Activated CD4-positive, alpha-beta T cell treated with anti-CD3 and anti-CD28 coated beads, Interleukin-2, amount 50 U/mL, for 4 hours (primary cell): ENCODE results near the gene SEMA4C.
A peak's percentile ranks its signal among the peaks of the same experiment; 100 is the strongest.

Source experiments
- DNase-seq, 2 experiments: peaks; one replicate each; pipeline ENCODE4 v3.0.0-alpha.2; 2020

SEMA4C gene

GRCh38 chr2:96880891-96881273, 11.0 kb upstream of the SEMA4C start:
- no peak for DNase-seq

GRCh38 chr2:96879545-96880040, 9.7 kb upstream of the SEMA4C start:
- no peak for DNase-seq

GRCh38 chr2:96878796-96879544, 9.1 kb upstream of the SEMA4C start:
- no peak for DNase-seq

- no peak for DNase-seq
Measured at GRCh38 chr2:96878171-96878570, 8.3 kb upstream of the SEMA4C start.

- no peak for DNase-seq
Measured at GRCh38 chr2:96877631-96878092, 7.8 kb upstream of the SEMA4C start.

GRCh38 chr2:96877042-96877451, 7.2 kb upstream of the SEMA4C start:
- DNase-seq, result no peak

- no peak for DNase-seq
Measured at GRCh38 chr2:96876269-96877041, 6.6 kb upstream of the SEMA4C start.

- DNase-seq, result no peak
Measured at GRCh38 chr2:96875498-96876268, 5.8 kb upstream of the SEMA4C start.

- no peak for DNase-seq
Measured at GRCh38 chr2:96874198-96874831, 4.4 kb upstream of the SEMA4C start.

GRCh38 chr2:96873651-96874096, 3.8 kb upstream of the SEMA4C start:
- DNase-seq, result no peak

- DNase-seq, result no peak
Measured at GRCh38 chr2:96872591-96873349, 2.9 kb upstream of the SEMA4C start.

- peak; percentile 52 to 54 for DNase-seq
Measured at GRCh38 chr2:96870626-96871255, 861 bp upstream of the SEMA4C start.

GRCh38 chr2:96869281-96869821, 529 bp downstream of the SEMA4C start:
- no peak for DNase-seq

GRCh38 chr2:96868555-96869280, 1.2 kb downstream of the SEMA4C start:
- DNase-seq, result peak; percentile 26 to 35

- no peak for DNase-seq
Measured at GRCh38 chr2:96867756-96868554, 1.9 kb downstream of the SEMA4C start.

- DNase-seq, result no peak
Measured at GRCh38 chr2:96866986-96867755, 2.7 kb downstream of the SEMA4C start.

- DNase-seq, result no peak
Measured at GRCh38 chr2:96866586-96866985, 3.3 kb downstream of the SEMA4C start.

GRCh38 chr2:96866149-96866548, 3.7 kb downstream of the SEMA4C start:
- DNase-seq, result no peak

- no peak for DNase-seq
Measured at GRCh38 chr2:96865654-96866053, 4.2 kb downstream of the SEMA4C start.
